ENCODE measurements around the gene CA9. TPM values are rescaled to one million over a fixed set of nuclear protein-coding genes. Genes with fewer than 3 reads are reported as not detected.
"Not testable (repeated sequence)": the region's sequence is repeated elsewhere in the genome, so short reads cannot be mapped to it uniquely, and the experiment has no call there.

CA9 gene
- total RNA-seq, 1 donor from 2014 or later, result not detected

GRCh38 chr9:35636135-35636876, 37.4 kb upstream of the CA9 start:
- TF ChIP-seq EZH2 (IDR thresholded peaks at IDR 0.05; ENCODE audit: insufficient read depth, low read length), result no peak
- TF ChIP-seq CTCF (IDR thresholded peaks at IDR 0.05; ENCODE audit: insufficient read depth, low read depth, low read length), result no peak
- Histone ChIP-seq H4K20me1 (ENCODE audit: insufficient read depth, low read length) (no peaks in the 10 kb centered on the region), H3K9me3 (ENCODE audit: insufficient read depth, low read depth, low read length) (no peaks in the 10 kb centered on the region), H3K4me3 (ENCODE audit: insufficient read depth, low read depth, low read length) (no peak overlapping the region), H3K27ac (ENCODE audit: low read depth, low read length) (no peak overlapping the region), H3K4me1 (ENCODE audit: insufficient read depth, low read length) (no peaks in the 10 kb centered on the region), H3K4me2 (ENCODE audit: low read length) (no peak overlapping the region), H3K79me2 (ENCODE audit: insufficient read depth, low read length) (no peaks in the 10 kb centered on the region), H3K9ac (ENCODE audit: low read length) (no peak overlapping the region), H3K27me3 (ENCODE audit: insufficient read depth, low read length) (no peaks in the 10 kb centered on the region), H3K36me3 (ENCODE audit: insufficient read depth, low read length) (no peaks in the 10 kb centered on the region), H2AFZ (ENCODE audit: low read depth, low read length) (no peak overlapping the region)
- no peak overlapping the region for H3K4me3 Mint-ChIP-seq (ENCODE audit: unreplicated experiment)
- H3K9me3 Mint-ChIP-seq (ENCODE audit: unreplicated experiment), result peaks cover 3% of the 10 kb centered on the region
- no peak for FAIRE-seq
- no peak overlapping the region for H3K27ac Mint-ChIP-seq (ENCODE audit: unreplicated experiment)
- peaks cover 6% of the 10 kb centered on the region for H3K36me3 Mint-ChIP-seq (ENCODE audit: low read depth, unreplicated experiment)
- no peak for DNase-seq (ENCODE audit: low read depth)
- H3K4me1 Mint-ChIP-seq (ENCODE audit: low read depth, unreplicated experiment), result peaks cover 7% of the 10 kb centered on the region
- no peaks in the 10 kb centered on the region for H3K27me3 Mint-ChIP-seq (ENCODE audit: low read depth, unreplicated experiment)

GRCh38 chr9:35636877-35637246, 36.9 kb upstream of the CA9 start:
- not testable (repeated sequence) for H3K36me3 ChIP-seq (ENCODE audit: insufficient read depth, low read length); H3K27ac ChIP-seq (ENCODE audit: low read depth, low read length); H3K4me1 ChIP-seq (ENCODE audit: insufficient read depth, low read length); H3K79me2 ChIP-seq (ENCODE audit: insufficient read depth, low read length); DNase-seq (ENCODE audit: low read depth); H3K4me2 ChIP-seq (ENCODE audit: low read length); H3K4me3 ChIP-seq (ENCODE audit: insufficient read depth, low read depth, low read length); H3K9me3 ChIP-seq (ENCODE audit: insufficient read depth, low read depth, low read length); H3K9ac ChIP-seq (ENCODE audit: low read length); H3K27ac Mint-ChIP-seq (ENCODE audit: unreplicated experiment); H3K4me1 Mint-ChIP-seq (ENCODE audit: low read depth, unreplicated experiment); H3K36me3 Mint-ChIP-seq (ENCODE audit: low read depth, unreplicated experiment); H3K27me3 Mint-ChIP-seq (ENCODE audit: low read depth, unreplicated experiment); H2AFZ ChIP-seq (ENCODE audit: low read depth, low read length); H3K27me3 ChIP-seq (ENCODE audit: insufficient read depth, low read length); H3K9me3 Mint-ChIP-seq (ENCODE audit: unreplicated experiment); H3K4me3 Mint-ChIP-seq (ENCODE audit: unreplicated experiment); FAIRE-seq; H4K20me1 ChIP-seq (ENCODE audit: insufficient read depth, low read length)

- not testable (repeated sequence) for H3K9ac ChIP-seq (ENCODE audit: low read length); H3K4me1 ChIP-seq (ENCODE audit: insufficient read depth, low read length); H4K20me1 ChIP-seq (ENCODE audit: insufficient read depth, low read length); H3K27me3 Mint-ChIP-seq (ENCODE audit: low read depth, unreplicated experiment); H3K27me3 ChIP-seq (ENCODE audit: insufficient read depth, low read length); H2AFZ ChIP-seq (ENCODE audit: low read depth, low read length); H3K4me3 Mint-ChIP-seq (ENCODE audit: unreplicated experiment); H3K9me3 ChIP-seq (ENCODE audit: insufficient read depth, low read depth, low read length); H3K27ac Mint-ChIP-seq (ENCODE audit: unreplicated experiment); H3K9me3 Mint-ChIP-seq (ENCODE audit: unreplicated experiment); FAIRE-seq; DNase-seq (ENCODE audit: low read depth); H3K36me3 Mint-ChIP-seq (ENCODE audit: low read depth, unreplicated experiment); H3K36me3 ChIP-seq (ENCODE audit: insufficient read depth, low read length); H3K27ac ChIP-seq (ENCODE audit: low read depth, low read length); H3K4me3 ChIP-seq (ENCODE audit: insufficient read depth, low read depth, low read length); H3K79me2 ChIP-seq (ENCODE audit: insufficient read depth, low read length); H3K4me2 ChIP-seq (ENCODE audit: low read length); H3K4me1 Mint-ChIP-seq (ENCODE audit: low read depth, unreplicated experiment)
Measured at GRCh38 chr9:35637427-35637955, 36.2 kb upstream of the CA9 start.

GRCh38 chr9:35638751-35639150, 35.0 kb upstream of the CA9 start:
- not testable (repeated sequence) for H3K27ac Mint-ChIP-seq (ENCODE audit: unreplicated experiment); H3K9me3 Mint-ChIP-seq (ENCODE audit: unreplicated experiment); H3K36me3 Mint-ChIP-seq (ENCODE audit: low read depth, unreplicated experiment); H3K4me1 Mint-ChIP-seq (ENCODE audit: low read depth, unreplicated experiment); FAIRE-seq; H3K4me1 ChIP-seq (ENCODE audit: insufficient read depth, low read length); H3K36me3 ChIP-seq (ENCODE audit: insufficient read depth, low read length); H3K4me3 Mint-ChIP-seq (ENCODE audit: unreplicated experiment); H3K4me2 ChIP-seq (ENCODE audit: low read length); H3K4me3 ChIP-seq (ENCODE audit: insufficient read depth, low read depth, low read length); H3K9ac ChIP-seq (ENCODE audit: low read length); H3K9me3 ChIP-seq (ENCODE audit: insufficient read depth, low read depth, low read length); H3K27ac ChIP-seq (ENCODE audit: low read depth, low read length); H3K27me3 ChIP-seq (ENCODE audit: insufficient read depth, low read length); H3K27me3 Mint-ChIP-seq (ENCODE audit: low read depth, unreplicated experiment); H3K79me2 ChIP-seq (ENCODE audit: insufficient read depth, low read length); H2AFZ ChIP-seq (ENCODE audit: low read depth, low read length); H4K20me1 ChIP-seq (ENCODE audit: insufficient read depth, low read length); DNase-seq (ENCODE audit: low read depth)

GRCh38 chr9:35639225-35639624, 34.5 kb upstream of the CA9 start:
- H3K4me1 ChIP-seq (ENCODE audit: insufficient read depth, low read length); DNase-seq (ENCODE audit: low read depth); H3K9me3 ChIP-seq (ENCODE audit: insufficient read depth, low read depth, low read length); H3K9ac ChIP-seq (ENCODE audit: low read length); H3K4me3 ChIP-seq (ENCODE audit: insufficient read depth, low read depth, low read length); H2AFZ ChIP-seq (ENCODE audit: low read depth, low read length); FAIRE-seq; H3K27ac ChIP-seq (ENCODE audit: low read depth, low read length); H3K36me3 Mint-ChIP-seq (ENCODE audit: low read depth, unreplicated experiment); H3K36me3 ChIP-seq (ENCODE audit: insufficient read depth, low read length); H3K27me3 Mint-ChIP-seq (ENCODE audit: low read depth, unreplicated experiment); H3K79me2 ChIP-seq (ENCODE audit: insufficient read depth, low read length); H4K20me1 ChIP-seq (ENCODE audit: insufficient read depth, low read length); H3K27ac Mint-ChIP-seq (ENCODE audit: unreplicated experiment); H3K4me3 Mint-ChIP-seq (ENCODE audit: unreplicated experiment); H3K4me2 ChIP-seq (ENCODE audit: low read length); H3K9me3 Mint-ChIP-seq (ENCODE audit: unreplicated experiment); H3K4me1 Mint-ChIP-seq (ENCODE audit: low read depth, unreplicated experiment); H3K27me3 ChIP-seq (ENCODE audit: insufficient read depth, low read length): not testable (repeated sequence)

All from astrocyte (in vitro differentiated cells and primary cell).